IPS-18c (cell line): ENCODE measurements around the gene STX10.
A peak's percentile ranks its signal among the peaks of the same experiment; 100 is the strongest.
"Not testable (repeated sequence)": the region's sequence is repeated elsewhere in the genome, so short reads cannot be mapped to it uniquely, and the experiment has no call there.

ENCODE experiments used
- H3K4me3 ChIP-seq: 2 replicates; pipeline ENCODE4 v1.7.0; 2013; ENCODE audit warnings: low read depth, mild to moderate bottlenecking, low read length, moderate library complexity; ENCODE audit not compliant: insufficient read depth
- H3K9me3 ChIP-seq: one replicate; pipeline ENCODE4 v1.6.1; 2013; ENCODE audit warnings: mild to moderate bottlenecking, low read length, moderate library complexity; ENCODE audit not compliant: control insufficient read depth, insufficient read depth

STX10 gene

GRCh38 chr19:13150187-13150930 lies at the start of gene STX10, which contains the start of gene IER2:
Gene STX10 (minus strand): TSS chr19:13150375. CDS start chr19:13150173, 202 bp downstream.
Gene IER2 (plus strand): TSS chr19:13150411. CDS start chr19:13153187, 2,776 bp downstream.
- Histone ChIP-seq H3K9me3 (peaks cover 5% of the 10 kb centered on the region), H3K4me3 (peak within 1 kb of the TSS; percentile 96)

GRCh38 chr19:13198634-13199033 lies 48.5 kb upstream of the STX10 start:
- H3K4me3 ChIP-seq = no peak overlapping the region
- H3K9me3 ChIP-seq = no peaks in the 10 kb centered on the region

GRCh38 chr19:13195678-13196077 lies 45.5 kb upstream of the STX10 start:
- H3K9me3 ChIP-seq = no peaks in the 10 kb centered on the region
- H3K4me3 ChIP-seq = no peak overlapping the region

GRCh38 chr19:13190781-13191540 lies 40.8 kb upstream of the STX10 start:
- H3K4me3 ChIP-seq = no peak overlapping the region
- H3K9me3 ChIP-seq = peaks cover 2% of the 10 kb centered on the region

GRCh38 chr19:13189600-13189999 lies 39.4 kb upstream of the STX10 start:
- Histone ChIP-seq H3K4me3 (no peak overlapping the region), H3K9me3 (peaks cover 2% of the 10 kb centered on the region)

GRCh38 chr19:13187419-13187818 lies 37.2 kb upstream of the STX10 start:
- H3K4me3 ChIP-seq = no peak overlapping the region
- H3K9me3 ChIP-seq = peaks cover 2% of the 10 kb centered on the region

GRCh38 chr19:13186688-13187087 lies 36.5 kb upstream of the STX10 start:
- H3K9me3 ChIP-seq, H3K4me3 ChIP-seq: not testable (repeated sequence)

GRCh38 chr19:13185763-13186657 lies 35.8 kb upstream of the STX10 start:
- H3K4me3 ChIP-seq = not testable (repeated sequence)

GRCh38 chr19:13184926-13185325 lies 34.8 kb upstream of the STX10 start:
- not testable (repeated sequence) for H3K4me3 ChIP-seq, H3K9me3 ChIP-seq

More at GRCh38 chr19:13185763-13186657, 35.8 kb upstream of the STX10 start:
- not testable (repeated sequence) for H3K9me3 ChIP-seq

GRCh38 chr19:13181747-13182388 lies 31.7 kb upstream of the STX10 start:
- Histone ChIP-seq H3K9me3 (no peaks in the 10 kb centered on the region), H3K4me3 (no peak overlapping the region)

GRCh38 chr19:13178291-13178690 lies 28.1 kb upstream of the STX10 start:
- not testable (repeated sequence) for H3K4me3 ChIP-seq, H3K9me3 ChIP-seq

- H3K4me3 ChIP-seq, H3K9me3 ChIP-seq: not testable (repeated sequence)
Observed at GRCh38 chr19:13177584-13177983, 27.4 kb upstream of the STX10 start.

GRCh38 chr19:13176345-13176744 lies 26.2 kb upstream of the STX10 start:
- H3K9me3 ChIP-seq = no peaks in the 10 kb centered on the region
- H3K4me3 ChIP-seq = no peak overlapping the region

GRCh38 chr19:13173139-13173737 lies 23.1 kb upstream of the STX10 start:
- Histone ChIP-seq H3K4me3 (no peak overlapping the region; the same call in 1 of the 2 replicates), H3K9me3 (no peaks in the 10 kb centered on the region)

- H3K9me3 ChIP-seq = no peaks in the 10 kb centered on the region
- H3K4me3 ChIP-seq = no peak overlapping the region
Observed at GRCh38 chr19:13172346-13173138, 22.4 kb upstream of the STX10 start.

- Histone ChIP-seq H3K4me3 (no peak overlapping the region), H3K9me3 (no peaks in the 10 kb centered on the region)
Observed at GRCh38 chr19:13171146-13171545, 21.0 kb upstream of the STX10 start.
